ENCODE data around the gene TMEM132D.

DNA sequence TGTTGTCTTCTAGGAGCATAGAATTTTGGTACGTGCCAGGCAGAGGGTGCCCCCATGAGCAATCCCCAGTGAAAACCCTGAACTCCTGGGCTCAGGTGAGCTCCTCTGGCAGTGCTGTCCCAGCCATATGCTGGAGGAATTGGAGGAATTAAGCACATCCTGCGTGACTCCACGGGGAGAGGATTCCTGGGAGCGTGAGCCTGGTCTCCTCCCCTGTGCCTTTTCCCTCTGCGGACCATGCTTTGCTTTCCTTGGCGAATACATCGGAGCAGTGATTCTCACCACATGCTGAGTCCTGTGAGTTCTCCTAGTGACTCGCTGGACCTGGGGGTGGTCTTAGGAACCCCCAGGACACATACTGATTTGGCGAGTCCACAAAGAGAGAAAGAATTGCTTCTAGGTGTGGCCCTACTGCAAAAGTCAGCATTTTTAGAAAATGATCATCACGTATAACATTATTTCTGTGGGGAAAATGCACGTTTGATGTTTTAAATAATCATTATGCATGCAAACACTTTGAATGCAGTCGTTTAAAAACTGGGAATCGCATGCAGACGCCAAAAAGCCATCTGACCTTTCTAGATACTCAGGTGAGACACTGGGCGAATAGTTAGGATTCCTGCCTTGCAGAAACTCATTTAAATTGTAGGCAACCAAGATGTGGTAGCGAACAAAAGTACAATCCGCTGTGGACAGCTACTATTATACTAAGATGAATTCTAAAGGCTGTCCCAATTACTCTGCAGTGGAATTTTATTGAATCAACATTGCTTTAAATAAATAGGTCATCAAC is 370.9 kb downstream of the TMEM132D start:
- TF ChIP-seq, protein P1, sequence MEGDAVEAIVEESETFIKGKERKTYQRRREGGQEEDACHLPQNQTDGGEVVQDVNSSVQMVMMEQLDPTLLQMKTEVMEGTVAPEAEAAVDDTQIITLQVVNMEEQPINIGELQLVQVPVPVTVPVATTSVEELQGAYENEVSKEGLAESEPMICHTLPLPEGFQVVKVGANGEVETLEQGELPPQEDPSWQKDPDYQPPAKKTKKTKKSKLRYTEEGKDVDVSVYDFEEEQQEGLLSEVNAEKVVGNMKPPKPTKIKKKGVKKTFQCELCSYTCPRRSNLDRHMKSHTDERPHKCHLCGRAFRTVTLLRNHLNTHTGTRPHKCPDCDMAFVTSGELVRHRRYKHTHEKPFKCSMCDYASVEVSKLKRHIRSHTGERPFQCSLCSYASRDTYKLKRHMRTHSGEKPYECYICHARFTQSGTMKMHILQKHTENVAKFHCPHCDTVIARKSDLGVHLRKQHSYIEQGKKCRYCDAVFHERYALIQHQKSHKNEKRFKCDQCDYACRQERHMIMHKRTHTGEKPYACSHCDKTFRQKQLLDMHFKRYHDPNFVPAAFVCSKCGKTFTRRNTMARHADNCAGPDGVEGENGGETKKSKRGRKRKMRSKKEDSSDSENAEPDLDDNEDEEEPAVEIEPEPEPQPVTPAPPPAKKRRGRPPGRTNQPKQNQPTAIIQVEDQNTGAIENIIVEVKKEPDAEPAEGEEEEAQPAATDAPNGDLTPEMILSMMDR (IDR thresholded peaks at IDR 0.05), result no peak
- no peak for TF ChIP-seq POLR2A (IDR thresholded peaks at IDR 0.05)

All from body of pancreas (tissue), 4 donors.